ENCODE data around the gene EGFL7. TPM values are rescaled to one million over a fixed set of nuclear protein-coding genes. Genes with fewer than 3 reads are reported as not detected.
A peak's percentile ranks its signal among the peaks of the same experiment; 100 is the strongest.
"Not testable (repeated sequence)": the region's sequence is repeated elsewhere in the genome, so short reads cannot be mapped to it uniquely, and the experiment has no call there.

The EGFL7 gene
- total RNA-seq, 2 experiments from 2014 or later: 1.1 to 1.6 TPM

DNA sequence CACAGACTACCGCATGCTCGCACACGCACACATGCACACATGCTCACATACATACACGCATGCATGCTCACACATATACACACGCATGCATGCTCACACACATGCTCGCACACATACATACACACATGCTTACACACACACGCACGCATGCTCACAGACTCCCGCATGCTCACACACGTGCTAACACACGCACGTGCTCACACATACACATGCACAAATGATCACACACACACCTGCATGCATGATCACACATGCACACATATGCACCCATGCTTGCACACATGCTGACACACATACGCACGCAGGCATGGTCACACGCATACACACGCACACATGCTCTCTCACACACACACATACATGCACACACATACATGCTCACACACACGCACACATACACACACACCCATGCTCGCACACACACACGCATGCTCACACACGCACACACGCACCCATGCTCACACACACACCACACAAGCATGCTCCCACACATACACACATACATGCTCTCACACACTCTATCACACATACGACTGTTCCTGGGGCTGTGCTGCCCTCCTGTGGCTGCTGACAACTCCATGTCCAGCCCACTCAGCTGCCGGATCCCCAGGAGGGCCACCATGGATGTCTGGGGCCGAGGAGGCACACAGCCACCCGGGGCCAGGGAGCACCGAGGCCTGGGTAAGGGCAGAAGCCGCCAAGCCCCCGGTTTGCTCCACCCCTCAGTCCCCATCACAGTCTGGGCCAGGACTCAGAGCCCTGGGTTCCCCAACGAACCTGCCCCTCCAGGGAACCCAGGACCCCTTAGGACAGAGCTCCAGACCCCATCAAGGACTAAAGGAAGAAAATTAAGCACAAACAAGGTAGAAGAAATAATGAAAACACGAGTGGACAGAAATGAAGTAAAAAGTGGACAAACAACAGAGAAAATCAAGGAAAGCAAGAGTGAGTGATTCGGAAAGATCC, 31.4 kb upstream of the EGFL7 start:
- Mint-ChIP-seq H3K4me3 (no peak overlapping the region), H3K36me3 (ENCODE audit: low read depth) (no peaks in the 10 kb centered on the region), H3K9me3 (no peaks in the 10 kb centered on the region), H3K27ac (no peak overlapping the region), H3K27me3 (peaks cover 7% of the 10 kb centered on the region), H3K4me1 (ENCODE audit: low read depth) (peaks cover 1% of the 10 kb centered on the region)
- ChIA-PET CTCF (interaction anchor here (0.8 to 1.4 kb wide), 8 partner anchors 14 to 195 kb away, joined by 3 to 66 read pairs (median 4); no protein-coding TSS in a partner anchor), POLR2A (interaction anchor here (0.6 to 1.0 kb wide), 2 partner anchors 140 to 188 kb away, joined by 3 read pairs; no protein-coding TSS in a partner anchor)
- TF ChIP-seq, protein P1, sequence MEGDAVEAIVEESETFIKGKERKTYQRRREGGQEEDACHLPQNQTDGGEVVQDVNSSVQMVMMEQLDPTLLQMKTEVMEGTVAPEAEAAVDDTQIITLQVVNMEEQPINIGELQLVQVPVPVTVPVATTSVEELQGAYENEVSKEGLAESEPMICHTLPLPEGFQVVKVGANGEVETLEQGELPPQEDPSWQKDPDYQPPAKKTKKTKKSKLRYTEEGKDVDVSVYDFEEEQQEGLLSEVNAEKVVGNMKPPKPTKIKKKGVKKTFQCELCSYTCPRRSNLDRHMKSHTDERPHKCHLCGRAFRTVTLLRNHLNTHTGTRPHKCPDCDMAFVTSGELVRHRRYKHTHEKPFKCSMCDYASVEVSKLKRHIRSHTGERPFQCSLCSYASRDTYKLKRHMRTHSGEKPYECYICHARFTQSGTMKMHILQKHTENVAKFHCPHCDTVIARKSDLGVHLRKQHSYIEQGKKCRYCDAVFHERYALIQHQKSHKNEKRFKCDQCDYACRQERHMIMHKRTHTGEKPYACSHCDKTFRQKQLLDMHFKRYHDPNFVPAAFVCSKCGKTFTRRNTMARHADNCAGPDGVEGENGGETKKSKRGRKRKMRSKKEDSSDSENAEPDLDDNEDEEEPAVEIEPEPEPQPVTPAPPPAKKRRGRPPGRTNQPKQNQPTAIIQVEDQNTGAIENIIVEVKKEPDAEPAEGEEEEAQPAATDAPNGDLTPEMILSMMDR (IDR thresholded peaks at IDR 0.05): peak; percentile 70
- ATAC-seq: peak; percentile 88
- DNase-seq: peak; percentile 84
- intact Hi-C loops (cut with micrococcal nuclease): loop anchor here (2.0 kb wide), 1 partner anchor 147 kb away; no protein-coding TSS in a partner anchor

DNA sequence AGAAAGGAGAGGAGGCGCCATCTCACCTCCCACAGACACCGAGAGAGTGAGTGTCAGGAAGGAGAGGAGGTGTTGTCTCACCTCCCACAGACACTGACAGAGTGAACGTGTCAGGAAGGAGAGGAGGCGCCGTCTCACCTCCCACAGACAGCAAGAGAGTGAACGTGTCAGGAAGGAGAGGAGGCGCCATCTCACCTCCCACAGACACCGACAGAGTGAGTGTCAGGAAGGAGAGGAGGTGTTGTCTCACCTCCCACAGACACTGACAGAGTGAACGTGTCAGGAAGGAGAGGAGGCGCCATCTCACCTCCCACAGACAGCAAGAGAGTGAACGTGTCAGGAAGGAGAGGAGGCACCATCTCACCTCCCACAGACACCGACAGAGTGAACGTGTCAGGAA, 30.6 kb upstream of the EGFL7 start:
- ATAC-seq; H3K27me3 Mint-ChIP-seq; DNase-seq; H3K9me3 Mint-ChIP-seq; H3K36me3 Mint-ChIP-seq (ENCODE audit: low read depth); H3K4me1 Mint-ChIP-seq (ENCODE audit: low read depth); intact Hi-C loops (cut with micrococcal nuclease); H3K4me3 Mint-ChIP-seq; H3K27ac Mint-ChIP-seq: not testable (repeated sequence)
- CTCF ChIA-PET: interaction anchor here (0.8 to 1.4 kb wide), 8 partner anchors 13 to 195 kb away, joined by 3 to 66 read pairs (median 4); no protein-coding TSS in a partner anchor
- POLR2A ChIA-PET: interaction anchor here (0.6 to 1.0 kb wide), 2 partner anchors 140 to 189 kb away, joined by 3 read pairs; no protein-coding TSS in a partner anchor

DNA sequence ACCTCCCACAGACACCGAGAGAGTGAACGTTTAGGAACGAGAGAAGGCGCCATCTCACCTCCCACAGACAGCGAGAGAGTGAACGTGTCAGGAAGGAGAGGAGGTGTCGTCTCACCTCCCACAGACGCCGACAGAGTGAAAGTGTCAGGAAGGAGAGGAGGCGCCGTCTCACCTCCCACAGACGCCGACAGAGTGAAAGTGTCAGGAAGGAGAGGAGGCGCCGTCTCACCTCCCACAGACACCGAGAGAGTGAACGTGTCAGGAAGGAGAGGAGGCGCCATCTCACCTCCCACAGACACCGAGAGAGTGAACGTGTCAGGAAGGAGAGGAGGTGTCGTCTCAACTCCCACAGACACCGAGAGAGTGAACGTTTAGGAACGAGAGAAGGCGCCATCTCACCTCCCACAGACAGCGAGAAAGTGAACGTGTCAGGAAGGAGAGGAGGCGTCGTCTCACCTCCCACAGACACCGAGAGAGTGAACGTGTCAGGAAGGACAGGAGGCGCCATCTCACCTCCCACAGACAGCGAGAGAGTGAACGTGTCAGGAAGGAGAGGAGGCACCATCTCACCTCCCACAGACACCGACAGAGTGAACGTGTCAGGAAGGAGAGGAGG, 30.1 kb upstream of the EGFL7 start:
- not testable (repeated sequence) for H3K36me3 Mint-ChIP-seq (ENCODE audit: low read depth)

DNA sequence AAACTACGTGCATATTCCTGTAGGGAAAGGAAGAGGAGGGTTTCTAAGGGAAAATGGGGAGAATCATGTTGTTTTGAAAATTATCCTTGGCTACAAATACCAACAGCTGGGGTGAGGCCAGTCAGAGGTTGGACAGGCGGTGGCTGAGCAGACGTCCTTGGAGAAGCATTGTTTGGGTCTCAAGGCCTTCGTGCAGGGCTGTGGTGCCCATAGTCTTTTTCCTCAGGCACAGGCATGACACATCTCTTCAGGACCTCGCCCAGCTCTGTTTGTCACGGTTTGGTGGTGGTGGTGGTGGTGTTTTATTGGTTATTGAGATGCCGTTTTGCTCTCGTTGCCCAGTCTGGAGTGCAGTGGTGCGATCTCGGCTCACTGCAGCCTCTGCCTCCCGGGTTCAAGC, 27.8 kb upstream of the EGFL7 start:
- ChIA-PET CTCF (interaction anchor here (1.3 to 2.7 kb wide), 3 partner anchors 9 to 150 kb away, joined by 4 to 14 read pairs (median 6); no protein-coding TSS in a partner anchor), POLR2A (no interaction called here)
- no peak for ATAC-seq
- DNase-seq: no peak
- H3K9me3 Mint-ChIP-seq: no peaks in the 10 kb centered on the region
- H3K27ac Mint-ChIP-seq: no peak overlapping the region
- H3K36me3 Mint-ChIP-seq (ENCODE audit: low read depth): no peaks in the 10 kb centered on the region
- intact Hi-C loops (cut with micrococcal nuclease): no loop called here
- H3K4me1 Mint-ChIP-seq (ENCODE audit: low read depth): peaks cover 1% of the 10 kb centered on the region
- H3K4me3 Mint-ChIP-seq: no peak overlapping the region
- H3K27me3 Mint-ChIP-seq: peaks cover 2% of the 10 kb centered on the region
- TF ChIP-seq, protein P1 (IDR thresholded peaks at IDR 0.05): no peak

More for the DNA sequence above, 30.1 kb upstream of the EGFL7 start:
- H3K27me3 Mint-ChIP-seq; H3K9me3 Mint-ChIP-seq; DNase-seq; ATAC-seq; H3K4me1 Mint-ChIP-seq (ENCODE audit: low read depth); intact Hi-C loops (cut with micrococcal nuclease); H3K4me3 Mint-ChIP-seq; H3K27ac Mint-ChIP-seq: not testable (repeated sequence)
- ChIA-PET CTCF (interaction anchor here (0.9 to 2.7 kb wide), 5 partner anchors 15 to 148 kb away, joined by 3 to 66 read pairs (median 8); no protein-coding TSS in a partner anchor), POLR2A (interaction anchor here (1.0 kb wide), 1 partner anchor 190 kb away, joined by 3 read pairs; no protein-coding TSS in a partner anchor)

DNA sequence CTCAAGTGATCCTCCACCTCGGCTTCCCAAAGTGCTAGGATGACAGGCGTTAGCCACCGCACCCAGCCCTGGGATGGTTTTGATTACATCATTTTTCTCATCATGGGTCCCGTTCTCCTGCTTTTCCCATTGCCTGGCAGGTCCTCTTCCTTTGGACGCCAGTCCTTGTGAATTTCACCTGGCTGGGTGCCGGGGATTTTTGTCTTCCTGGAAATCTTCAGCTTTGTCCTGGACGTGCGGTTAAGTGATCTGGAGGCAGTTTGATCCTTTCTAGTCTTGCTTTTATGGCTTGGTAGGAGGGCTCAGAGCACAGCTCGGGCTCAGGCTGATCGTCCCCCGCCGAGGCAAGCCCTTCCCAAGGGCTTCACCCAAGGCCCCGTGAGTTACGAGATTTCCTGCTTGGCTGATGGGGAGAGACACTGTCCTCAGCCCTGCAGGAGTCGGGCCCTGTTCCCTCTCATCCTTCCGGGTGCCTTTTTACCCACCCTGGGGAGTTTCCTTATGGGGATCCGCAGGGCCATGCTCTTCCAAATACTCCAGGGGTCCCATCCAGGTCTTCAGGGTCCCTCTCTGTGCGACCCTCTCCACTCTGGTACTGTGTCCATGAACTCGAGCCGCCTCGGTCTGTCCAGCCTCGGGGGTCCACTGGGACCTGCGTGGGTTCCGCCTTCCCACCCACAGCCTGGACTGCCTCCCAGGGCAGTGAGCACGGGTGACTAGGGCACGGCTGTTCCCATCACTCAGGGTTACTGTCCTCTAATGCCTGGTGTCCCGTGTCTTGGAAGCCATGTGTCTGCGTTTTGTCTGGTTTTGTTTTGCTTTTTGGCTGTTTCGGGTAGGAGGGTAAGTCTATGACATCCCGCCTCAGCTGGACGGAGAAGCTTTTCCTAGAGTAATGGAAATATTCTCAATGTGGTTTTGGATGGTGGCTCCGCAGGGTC, 22.3 kb upstream of the EGFL7 start:
- DNase-seq: no peak
- Mint-ChIP-seq H3K4me1 (ENCODE audit: low read depth) (no peaks in the 10 kb centered on the region), H3K4me3 (no peak overlapping the region), H3K27me3 (peaks cover 11% of the 10 kb centered on the region), H3K27ac (no peak overlapping the region), H3K36me3 (ENCODE audit: low read depth) (no peaks in the 10 kb centered on the region), H3K9me3 (no peaks in the 10 kb centered on the region)
- ChIA-PET CTCF (interaction anchor here (0.6 to 1.3 kb wide), 2 partner anchors 111 to 152 kb away, joined by 3 to 4 read pairs; no protein-coding TSS in a partner anchor), POLR2A (interaction anchor here (1.3 kb wide), 1 partner anchor 23 kb away, joined by 3 read pairs; no protein-coding TSS in a partner anchor)
- ATAC-seq: no peak
- TF ChIP-seq, protein P1 (IDR thresholded peaks at IDR 0.05): no peak
- intact Hi-C loops (cut with micrococcal nuclease): no loop called here
